ENCODE data around the gene CHCHD10. TPM values are rescaled to one million over a fixed set of nuclear protein-coding genes. Genes with fewer than 3 reads are reported as not detected.

Gene CHCHD10
- total RNA-seq, 2 experiments from 2014 or later, result 62.4 to 63.2 TPM

Other genes with a start within 250 kb of the CHCHD10 start
- gene IGLL1, start 187.7 kb downstream of the CHCHD10 start, total RNA-seq, result 1 to 10 TPM; 2.2 to 2.3 TPM
- gene DRICH1, start 135.7 kb downstream of the CHCHD10 start, total RNA-seq, result under 1 TPM; 0.38 to 0.48 TPM
- 10 to 100 TPM; 26.9 to 28.8 TPM for gene RGL4, start 77.0 kb downstream of the CHCHD10 start, total RNA-seq
- 1 to 10 TPM; 1.6 to 1.8 TPM for gene ZNF70, start 16.9 kb downstream of the CHCHD10 start, total RNA-seq
- not detected for gene VPREB3, start 13.5 kb downstream of the CHCHD10 start, total RNA-seq
- gene C22orf15, start 5.0 kb downstream of the CHCHD10 start, total RNA-seq, result 1 to 10 TPM in 1 of 2 experiments, under 1 TPM in 1; 0.60 to 1.1 TPM
- under 1 TPM; 0.20 to 0.28 TPM for gene MMP11, start 4.9 kb upstream of the CHCHD10 start, total RNA-seq
- 10 to 100 TPM; 65.6 to 66.9 TPM for gene SMARCB1, start 19.0 kb upstream of the CHCHD10 start, total RNA-seq
- gene DERL3, start 71.0 kb upstream of the CHCHD10 start, total RNA-seq, result 1 to 10 TPM; 7.8 to 8.3 TPM
- 1 to 10 TPM; 6.5 TPM for gene SLC2A11, start 89.9 kb upstream of the CHCHD10 start, total RNA-seq
- 100 to 1,000 TPM; 836 to 882 TPM for gene MIF, start 126.4 kb upstream of the CHCHD10 start, total RNA-seq
- gene GSTT2B, start 193.2 kb upstream of the CHCHD10 start, total RNA-seq, result not detected
- gene DDTL, start 198.9 kb upstream of the CHCHD10 start, total RNA-seq, result 1 to 10 TPM; 2.2 to 2.3 TPM
- 100 to 1,000 TPM; 116 to 119 TPM for gene DDT, start 206.5 kb upstream of the CHCHD10 start, total RNA-seq
- not detected for gene GSTT2, start 212.2 kb upstream of the CHCHD10 start, total RNA-seq
- not detected for gene GSTT4, start 237.5 kb upstream of the CHCHD10 start, total RNA-seq
- gene CABIN1, start 243.3 kb upstream of the CHCHD10 start, total RNA-seq, result 100 to 1,000 TPM; 100 to 102 TPM

Measured in activated CD4-positive, alpha-beta memory T cell treated with anti-CD3 and anti-CD28 coated beads, Interleukin-2, amount 10 ng/mL, durations not matched to agents 7 days and 5 days (primary cell).